Mesothelial cell of epicardium (in vitro differentiated cells): ENCODE data around the gene LRRN4CL. TPM values are rescaled to one million over a fixed set of nuclear protein-coding genes. Genes with fewer than 3 reads are reported as not detected.
"Not testable (repeated sequence)": the region's sequence is repeated elsewhere in the genome, so short reads cannot be mapped to it uniquely, and the experiment has no call there.

Source experiments
- DNase-seq, 2 experiments: peaks; one replicate each; pipeline ENCODE4 v3.0.0; 2021; ENCODE audit warnings: low spot score in 2 of 2; ENCODE audit not compliant: unreplicated experiment in 2 of 2
- H3K27ac Mint-ChIP-seq: 2 replicates; pipeline ENCODE4 v1.8.0; 2021; ENCODE audit warnings: mixed read lengths
- H3K27me3 Mint-ChIP-seq: 2 replicates; pipeline ENCODE4 v1.8.0; 2021; ENCODE audit warnings: low read depth, mixed read lengths
- H3K36me3 Mint-ChIP-seq: 2 replicates; pipeline ENCODE4 v1.8.0; 2021; ENCODE audit warnings: mixed read lengths
- H3K4me1 Mint-ChIP-seq: 2 replicates; pipeline ENCODE4 v1.8.0; 2021; ENCODE audit warnings: mixed read lengths
- H3K4me3 Mint-ChIP-seq: 2 replicates; pipeline ENCODE4 v1.8.0; 2021; ENCODE audit warnings: mild to moderate bottlenecking, moderate library complexity, mixed read lengths
- H3K9me3 Mint-ChIP-seq: 2 replicates; pipeline ENCODE4 v1.8.0; 2021; ENCODE audit warnings: mixed read lengths
- total RNA-seq: library from RNA; stranded (reverse); gene quantifications from 3 replicates; pipeline ENCODE4 v1.2.1, GENCODE V29; 2021
- TF ChIP-seq, protein P1 (sequence below): fragments of 200-600 bp; sonication (generic); IDR thresholded peaks from one replicate; pipeline ENCODE4 v1.5.0; 2021; ENCODE audit warnings: antibody characterized with exemption; ENCODE audit not compliant: unreplicated experiment

Gene LRRN4CL
- total RNA-seq, 1 donor from 2014 or later = 1.7 TPM

DNA sequence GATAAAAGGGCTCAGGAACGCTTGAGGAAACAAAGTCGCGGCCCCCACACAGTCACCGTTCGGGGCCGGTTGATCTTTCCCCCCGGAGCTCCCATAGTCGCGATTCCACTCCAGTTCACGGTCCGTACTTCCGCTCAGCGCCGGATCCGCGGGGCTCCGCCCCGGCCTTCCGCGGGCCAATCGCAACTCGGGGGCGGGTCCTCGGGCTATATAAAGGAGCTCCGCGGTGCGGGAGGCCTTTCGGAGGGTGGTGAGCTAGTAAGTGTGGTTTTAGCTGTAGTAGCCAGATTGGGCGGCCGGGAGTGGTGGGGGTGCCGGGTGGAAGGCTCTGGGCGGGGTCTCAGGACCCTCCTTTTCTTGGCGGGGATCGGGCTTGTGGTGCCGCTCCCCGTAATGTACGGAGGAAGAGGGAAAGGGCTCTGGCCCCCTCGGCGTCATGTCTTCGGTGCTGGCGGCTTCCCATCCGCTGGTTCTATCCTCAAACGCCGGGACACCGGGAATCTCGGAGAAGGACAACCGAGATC is 24.2 kb downstream of the LRRN4CL start, which contains the start of the genes C11orf98 and CSKMT:
Gene C11orf98 (minus strand): TSS at position 136 of the 524 bp plus-strand sequence. CDS start 41 bp downstream, at position 95.
Gene CSKMT (plus strand): TSS at position 238 of the 524 bp plus-strand sequence. CDS start 568 bp downstream, outside the sequence.
- H3K27ac Mint-ChIP-seq = peak within 1 kb of the TSS; percentile 97
- H3K9me3 Mint-ChIP-seq = no peaks in the 10 kb centered on the region
- no peaks in the 10 kb centered on the region for H3K27me3 Mint-ChIP-seq
- TF ChIP-seq, protein P1, sequence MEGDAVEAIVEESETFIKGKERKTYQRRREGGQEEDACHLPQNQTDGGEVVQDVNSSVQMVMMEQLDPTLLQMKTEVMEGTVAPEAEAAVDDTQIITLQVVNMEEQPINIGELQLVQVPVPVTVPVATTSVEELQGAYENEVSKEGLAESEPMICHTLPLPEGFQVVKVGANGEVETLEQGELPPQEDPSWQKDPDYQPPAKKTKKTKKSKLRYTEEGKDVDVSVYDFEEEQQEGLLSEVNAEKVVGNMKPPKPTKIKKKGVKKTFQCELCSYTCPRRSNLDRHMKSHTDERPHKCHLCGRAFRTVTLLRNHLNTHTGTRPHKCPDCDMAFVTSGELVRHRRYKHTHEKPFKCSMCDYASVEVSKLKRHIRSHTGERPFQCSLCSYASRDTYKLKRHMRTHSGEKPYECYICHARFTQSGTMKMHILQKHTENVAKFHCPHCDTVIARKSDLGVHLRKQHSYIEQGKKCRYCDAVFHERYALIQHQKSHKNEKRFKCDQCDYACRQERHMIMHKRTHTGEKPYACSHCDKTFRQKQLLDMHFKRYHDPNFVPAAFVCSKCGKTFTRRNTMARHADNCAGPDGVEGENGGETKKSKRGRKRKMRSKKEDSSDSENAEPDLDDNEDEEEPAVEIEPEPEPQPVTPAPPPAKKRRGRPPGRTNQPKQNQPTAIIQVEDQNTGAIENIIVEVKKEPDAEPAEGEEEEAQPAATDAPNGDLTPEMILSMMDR = no peak
- peaks cover 20% of the 10 kb centered on the region for H3K4me1 Mint-ChIP-seq
- peak; percentile 86 to 99 for DNase-seq
- H3K36me3 Mint-ChIP-seq = peaks cover 5% of the 10 kb centered on the region
- peak within 1 kb of the TSS; percentile 96 for H3K4me3 Mint-ChIP-seq

DNA sequence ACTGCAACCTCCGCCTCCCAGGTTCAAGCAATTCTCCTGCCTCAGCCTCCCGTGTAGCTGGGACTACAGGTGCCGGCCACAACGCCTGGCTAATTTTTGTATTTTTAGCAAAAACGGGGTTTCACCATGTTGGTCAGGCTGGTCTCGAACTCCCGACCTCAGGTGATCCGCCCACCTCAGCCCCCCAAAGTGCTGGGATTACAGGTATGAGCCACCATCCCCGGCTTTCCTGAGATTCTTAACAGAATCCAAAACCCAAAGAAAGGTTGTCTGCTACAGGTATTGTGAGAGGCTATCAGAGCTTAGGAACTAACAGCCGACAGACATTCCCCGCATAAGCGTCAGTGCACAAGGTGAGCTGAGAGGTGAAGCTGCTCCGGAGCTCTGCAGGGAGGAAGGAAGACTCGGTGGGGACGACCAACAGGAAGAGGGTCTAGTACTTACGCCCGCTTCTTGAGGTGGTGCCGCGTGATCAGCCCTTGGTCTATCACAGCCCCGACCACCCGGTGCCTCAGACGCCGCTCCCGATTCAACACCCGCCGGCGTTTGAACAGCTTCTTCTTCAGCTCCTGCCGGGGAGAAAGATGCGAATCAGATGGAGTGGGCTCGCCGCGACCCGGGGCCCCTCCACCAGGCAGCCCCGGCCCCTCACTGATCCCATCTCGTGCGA is 24.8 kb downstream of the LRRN4CL start:
- H3K36me3 Mint-ChIP-seq = peaks cover 5% of the 10 kb centered on the region
- no peaks in the 10 kb centered on the region for H3K27me3 Mint-ChIP-seq
- H3K4me3 Mint-ChIP-seq = peak overlapping the region; percentile 96
- no peak for DNase-seq
- peak overlapping the region; percentile 97 for H3K27ac Mint-ChIP-seq
- H3K4me1 Mint-ChIP-seq = peaks cover 19% of the 10 kb centered on the region
- TF ChIP-seq, protein P1 = no peak
- no peaks in the 10 kb centered on the region for H3K9me3 Mint-ChIP-seq

DNA sequence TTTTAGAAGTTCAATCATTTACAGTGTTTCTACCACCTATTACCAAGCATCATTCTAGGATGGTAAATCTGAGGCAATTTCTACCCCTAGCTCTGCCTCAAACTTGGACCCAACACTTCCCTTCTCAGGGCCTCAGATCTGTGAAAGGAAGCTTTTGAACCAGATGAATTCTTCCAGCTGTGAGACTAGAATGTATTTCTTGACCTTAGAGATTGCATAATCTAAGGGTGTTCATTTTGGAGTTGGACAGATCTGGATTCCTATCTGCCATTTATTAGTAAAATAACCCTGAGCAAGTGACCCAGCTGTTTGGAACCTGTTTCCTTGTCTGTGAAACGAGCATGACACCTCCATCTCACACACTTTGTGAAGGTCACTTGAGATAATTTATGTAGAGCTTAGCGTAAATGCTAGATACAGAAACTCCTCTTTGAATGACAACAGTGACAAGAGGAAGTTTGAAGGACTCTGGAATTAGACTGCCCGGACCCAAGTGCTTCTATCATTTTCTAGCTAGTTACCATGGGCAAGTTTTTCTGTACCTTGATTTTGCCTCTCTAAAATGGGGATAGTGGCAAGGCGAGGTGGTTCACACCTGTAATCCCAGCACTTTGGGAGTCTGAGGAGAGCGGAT is 32.4 kb downstream of the LRRN4CL start:
- Mint-ChIP-seq H3K4me1 (peaks cover 10% of the 10 kb centered on the region), H3K27ac (peak overlapping the region; percentile 17), H3K27me3 (no peaks in the 10 kb centered on the region), H3K9me3 (no peaks in the 10 kb centered on the region), H3K36me3 (no peaks in the 10 kb centered on the region), H3K4me3 (no peak overlapping the region)
- TF ChIP-seq, protein P1 = no peak
- no peak for DNase-seq

DNA sequence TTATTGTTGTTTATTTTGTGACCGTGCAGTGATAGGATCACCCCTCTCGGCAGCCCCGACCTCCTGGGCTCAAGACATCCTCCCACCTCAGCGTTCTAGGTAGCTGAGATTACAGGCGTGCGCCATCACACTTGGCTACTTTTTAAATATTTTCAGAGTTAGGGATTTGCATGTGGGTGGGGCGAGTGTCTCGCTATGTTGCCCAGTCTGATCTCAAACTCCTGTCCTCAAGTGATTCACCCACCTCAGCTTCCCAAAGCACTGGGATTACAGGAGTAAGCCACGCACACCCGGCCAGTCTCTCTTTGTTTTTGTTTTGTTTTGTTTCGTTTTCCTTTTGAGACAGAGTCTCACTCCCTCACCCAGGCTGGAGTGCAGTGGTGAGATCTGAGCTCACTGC is 35.0 kb downstream of the LRRN4CL start:
- DNase-seq = no peak
- Mint-ChIP-seq H3K27ac (no peak overlapping the region), H3K27me3 (no peaks in the 10 kb centered on the region), H3K4me3 (peak overlapping the region; percentile 18), H3K36me3 (peaks cover 4% of the 10 kb centered on the region), H3K9me3 (no peaks in the 10 kb centered on the region), H3K4me1 (peaks cover 12% of the 10 kb centered on the region)
- TF ChIP-seq, protein P1 = no peak

DNA sequence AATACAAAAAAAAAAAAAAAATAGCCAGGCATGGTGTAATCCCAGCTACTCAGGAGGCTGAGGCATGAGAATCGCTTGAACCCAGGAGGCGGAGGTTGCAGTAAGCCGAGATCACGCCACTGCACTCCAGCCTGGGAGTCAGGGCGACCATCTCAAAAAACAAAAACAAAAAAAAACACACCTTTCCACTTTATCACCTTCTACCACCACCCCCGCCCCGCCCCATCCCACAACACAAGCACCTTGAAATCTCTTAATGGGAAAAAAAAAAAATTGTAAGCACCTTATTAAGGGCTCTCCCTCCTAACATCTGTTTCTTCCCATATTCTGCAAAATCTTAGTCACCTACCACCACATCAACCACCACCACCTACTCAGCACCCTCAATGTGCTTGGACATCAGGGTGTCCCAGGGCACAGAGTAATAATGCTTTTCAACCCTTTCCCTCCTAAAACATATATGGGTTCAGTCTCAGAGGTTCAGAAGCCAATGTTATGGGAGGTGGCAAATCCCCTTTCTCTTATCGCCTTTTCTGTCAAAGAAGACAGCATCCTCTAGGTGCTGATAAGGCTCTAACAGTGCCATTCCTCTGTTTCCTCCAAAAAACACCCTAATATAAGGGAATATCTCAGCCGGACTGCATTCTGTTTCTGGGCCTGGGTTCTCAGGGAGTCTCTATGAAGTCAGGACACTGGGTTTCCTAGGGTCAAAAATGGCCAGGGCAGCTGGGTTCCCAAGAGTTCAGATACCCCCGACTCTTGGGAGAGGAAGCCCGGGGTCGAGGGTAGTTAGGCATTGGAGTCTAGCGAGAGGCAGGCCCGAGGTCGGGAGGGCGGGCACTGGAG is 36.9 kb downstream of the LRRN4CL start:
- Mint-ChIP-seq H3K4me3 (peak overlapping the region; percentile 90), H3K27ac (peak overlapping the region; percentile 96), H3K36me3 (peaks cover 4% of the 10 kb centered on the region), H3K9me3 (no peaks in the 10 kb centered on the region), H3K27me3 (no peaks in the 10 kb centered on the region), H3K4me1 (peaks cover 12% of the 10 kb centered on the region)
- DNase-seq = no peak
- TF ChIP-seq, protein P1 = no peak

DNA sequence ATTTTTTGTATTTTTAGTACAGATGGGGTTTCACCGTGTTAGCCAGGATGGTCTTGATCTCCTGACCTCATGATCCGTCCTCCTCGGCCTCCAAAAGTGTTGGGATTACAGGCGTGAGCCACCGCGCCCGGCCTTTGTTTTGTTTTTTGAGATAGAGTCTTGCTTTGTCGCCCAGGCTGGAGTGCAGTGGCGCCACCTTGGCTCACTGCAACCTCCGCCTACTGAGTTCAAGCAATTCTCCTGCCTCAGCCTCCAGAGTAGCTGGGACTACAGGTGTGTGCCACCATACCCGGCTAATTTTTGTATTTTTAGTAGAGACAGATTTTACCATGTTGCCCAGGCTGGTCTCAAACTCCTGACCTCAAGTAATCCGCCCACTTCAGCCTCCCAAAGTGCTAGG is 39.0 kb downstream of the LRRN4CL start:
- not testable (repeated sequence) for H3K4me3 Mint-ChIP-seq, H3K9me3 Mint-ChIP-seq, H3K27me3 Mint-ChIP-seq, DNase-seq, H3K36me3 Mint-ChIP-seq
- Mint-ChIP-seq H3K4me1 (peaks cover 22% of the 10 kb centered on the region), H3K27ac (peak overlapping the region; percentile 12)
